GM23338 (cell line): ENCODE data around the gene EYS. TPM values are rescaled to one million over a fixed set of nuclear protein-coding genes. Genes with fewer than 3 reads are reported as not detected.

Experiments used
- ATAC-seq: fragments of 200-7000 bp; cut with Tn5 transposase; 3 replicates; pipeline ENCODE4 v1.9.1; 2020
- DNase-seq: peaks from one replicate; pipeline ENCODE4 v3.0.0-alpha.2; 2015; ENCODE audit warnings: low spot score
- H2AFZ ChIP-seq: fragments of 200-600 bp; sonication (generic); 2 replicates; pipeline ENCODE4 v1.8.0; 2016; ENCODE audit warnings: antibody characterized with exemption, mild to moderate bottlenecking, moderate library complexity
- H3F3A ChIP-seq: fragments of 200-600 bp; sonication (generic); replicated peaks from 2 replicates; pipeline ENCODE4 v1.8.0; 2017; ENCODE audit warnings: antibody characterized with exemption, mixed run types, low read depth
- H3K27ac ChIP-seq: fragments of 200-600 bp; sonication (generic); 2 replicates; pipeline ENCODE4 v1.6.1; 2016; ENCODE audit warnings: low read depth
- H3K27me3 ChIP-seq: fragments of 200-600 bp; sonication (generic); 2 replicates; pipeline ENCODE4 v1.8.0; 2016; ENCODE audit warnings: mild to moderate bottlenecking, mixed run types, moderate library complexity; ENCODE audit not compliant: insufficient read depth
- H3K36me3 ChIP-seq: fragments of 200-600 bp; sonication (generic); 2 replicates; pipeline ENCODE4 v1.8.0; 2016; ENCODE audit warnings: mild to moderate bottlenecking; ENCODE audit not compliant: insufficient read depth
- H3K4me1 ChIP-seq: fragments of 200-600 bp; sonication (generic); 2 replicates; pipeline ENCODE4 v1.8.0; 2016; ENCODE audit warnings: mild to moderate bottlenecking, moderate library complexity; ENCODE audit not compliant: insufficient read depth
- H3K4me2 ChIP-seq: fragments of 200-600 bp; sonication (generic); 2 replicates; pipeline ENCODE4 v1.7.1; 2017; ENCODE audit warnings: mixed run types
- H3K4me3 ChIP-seq: fragments of 200-600 bp; sonication (generic); 2 replicates; pipeline ENCODE4 v1.6.1; 2016; ENCODE audit warnings: mixed run types
- H3K79me2 ChIP-seq: fragments of 200-600 bp; sonication (generic); replicated peaks from 2 replicates; pipeline ENCODE4 v1.8.0; 2017; ENCODE audit warnings: mild to moderate bottlenecking; ENCODE audit not compliant: insufficient read depth
- H3K9me2 ChIP-seq: fragments of 200-600 bp; sonication (generic); 2 replicates; pipeline ENCODE4 v1.8.0; 2017; ENCODE audit not compliant: insufficient read depth
- H4K20me1 ChIP-seq: fragments of 200-600 bp; sonication (generic); replicated peaks from 2 replicates; pipeline ENCODE4 v1.8.0; 2017; ENCODE audit warnings: mild to moderate bottlenecking; ENCODE audit not compliant: insufficient read depth
- H3K27ac Mint-ChIP-seq: 2 replicates; pipeline ENCODE4 v1.8.0; 2020; ENCODE audit warnings: inconsistent platforms, mild to moderate bottlenecking, moderate library complexity, mixed read lengths
- H3K27me3 Mint-ChIP-seq: 3 replicates; pipeline ENCODE4 v1.8.0; 2022; ENCODE audit warnings: low read depth, mild to moderate bottlenecking, moderate library complexity, mixed read lengths, inconsistent platforms; ENCODE audit not compliant: insufficient read depth, poor library complexity
- H3K36me3 Mint-ChIP-seq: 3 replicates; pipeline ENCODE4 v1.8.0; 2021; ENCODE audit warnings: low read depth, mild to moderate bottlenecking, inconsistent platforms, moderate library complexity, mixed read lengths
- H3K4me1 Mint-ChIP-seq: 3 replicates; pipeline ENCODE4 v1.8.0; 2020; ENCODE audit warnings: mild to moderate bottlenecking, inconsistent platforms, mixed read lengths
- H3K4me3 Mint-ChIP-seq: 3 replicates; pipeline ENCODE4 v1.8.0; 2021; ENCODE audit warnings: moderate library complexity, mild to moderate bottlenecking, inconsistent platforms, mixed read lengths
- H3K9me3 Mint-ChIP-seq: 3 replicates; pipeline ENCODE4 v1.8.0; 2020; ENCODE audit warnings: moderate library complexity, mild to moderate bottlenecking, inconsistent platforms, mixed read lengths
- CREB1 ChIP-seq: fragments of 250-450 bp; sonication (Bioruptor Pico); IDR thresholded peaks from 2 replicates; pipeline ENCODE4 v1.5.0; 2020; ENCODE audit warnings: low read depth, mild to moderate bottlenecking, moderate library complexity
- CTCF ChIP-seq, 2 experiments: fragments of 200-600 bp in 1 of 2; sonication (generic) in 1 of 2; conservative IDR thresholded peaks; 2 replicates each; pipeline versions ENCODE4 v1.5.1 to v1.6.1; 2016 to 2017; ENCODE audit warnings: antibody characterized with exemption in 2 of 2, low read depth in 2 of 2, mild to moderate bottlenecking in 2 of 2, moderate library complexity in 1 of 2
- EZH2 ChIP-seq: fragments of 200-600 bp; sonication (generic); IDR thresholded peaks from one replicate; pipeline ENCODE4 v1.8.0; 2017; ENCODE audit warnings: antibody characterized with exemption, mild to moderate bottlenecking, low read depth; ENCODE audit not compliant: unreplicated experiment
- EZH2phosphoT487 ChIP-seq: fragments of 200-600 bp; sonication (generic); IDR thresholded peaks from one replicate; pipeline ENCODE4 v1.8.1; 2018; ENCODE audit warnings: antibody characterized with exemption; ENCODE audit not compliant: unreplicated experiment
- NANOG ChIP-seq: IDR thresholded peaks from 2 replicates; pipeline ENCODE4 v1.6.1; 2016; ENCODE audit warnings: antibody characterized with exemption, borderline replicate concordance
- ZNF331 ChIP-seq: fragments of 250-450 bp; sonication (Bioruptor Pico); IDR thresholded peaks from 2 replicates; pipeline ENCODE4 v1.5.0; 2020; ENCODE audit warnings: low read depth, mild to moderate bottlenecking, moderate library complexity
- ZNF462 ChIP-seq: fragments of 250-450 bp; sonication (Bioruptor Pico); IDR thresholded peaks from 2 replicates; pipeline ENCODE4 v1.5.0; 2020; ENCODE audit warnings: mild to moderate bottlenecking, moderate library complexity
- polyA plus RNA-seq: library from polyadenylated mRNA; unstranded; fragments of >200 nt; fragmentation: Nextera tagmentation; extraction: Ambion mirVana; gene quantifications from 2 replicates; pipeline ENCODE4 v1.2.1, GENCODE V29; 2016
- total RNA-seq: library from RNA; depleted of rRNA; stranded (reverse); fragments of >200 nt; shearing (Covaris generic); gene quantifications from 2 replicates; pipeline ENCODE4 v1.2.3, GENCODE V29; 2014
- TF ChIP-seq, protein P1 (sequence below): IDR thresholded peaks from one replicate; pipeline ENCODE4 v1.6.1; 2018; ENCODE audit warnings: antibody characterized with exemption; ENCODE audit not compliant: unreplicated experiment
- TF ChIP-seq, protein P2 (sequence below): IDR thresholded peaks from 2 replicates; pipeline ENCODE4 v1.6.1; 2016; ENCODE audit warnings: antibody characterized with exemption

The EYS gene
- total and polyA plus RNA-seq, 2 experiments from 2014 or later, result 0.38 to 0.52 TPM

DNA sequence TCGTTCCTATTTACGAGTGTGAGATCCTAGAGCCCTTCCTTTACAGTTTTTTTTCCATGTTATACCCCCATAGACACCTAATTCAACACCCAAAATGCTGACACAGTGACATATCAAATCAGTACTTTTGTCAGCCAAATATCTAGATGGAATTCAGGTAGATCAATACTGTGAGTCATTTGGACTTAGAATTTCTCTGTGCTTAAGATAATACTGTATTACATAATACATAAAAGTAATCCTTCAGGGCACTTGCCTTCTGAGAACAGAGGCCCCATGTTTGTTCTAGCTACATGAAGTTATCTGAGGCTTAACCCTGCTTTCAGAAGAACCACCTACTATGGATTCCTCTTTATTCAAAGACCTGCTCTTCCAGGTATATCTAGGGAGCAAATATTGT is 1448.3 kb downstream of the EYS start (continued):
- no peak for TF ChIP-seq CTCF (conservative IDR thresholded peaks at IDR 0.05; ENCODE audit: low read depth in 2 of 2)
- TF ChIP-seq, protein P1, sequence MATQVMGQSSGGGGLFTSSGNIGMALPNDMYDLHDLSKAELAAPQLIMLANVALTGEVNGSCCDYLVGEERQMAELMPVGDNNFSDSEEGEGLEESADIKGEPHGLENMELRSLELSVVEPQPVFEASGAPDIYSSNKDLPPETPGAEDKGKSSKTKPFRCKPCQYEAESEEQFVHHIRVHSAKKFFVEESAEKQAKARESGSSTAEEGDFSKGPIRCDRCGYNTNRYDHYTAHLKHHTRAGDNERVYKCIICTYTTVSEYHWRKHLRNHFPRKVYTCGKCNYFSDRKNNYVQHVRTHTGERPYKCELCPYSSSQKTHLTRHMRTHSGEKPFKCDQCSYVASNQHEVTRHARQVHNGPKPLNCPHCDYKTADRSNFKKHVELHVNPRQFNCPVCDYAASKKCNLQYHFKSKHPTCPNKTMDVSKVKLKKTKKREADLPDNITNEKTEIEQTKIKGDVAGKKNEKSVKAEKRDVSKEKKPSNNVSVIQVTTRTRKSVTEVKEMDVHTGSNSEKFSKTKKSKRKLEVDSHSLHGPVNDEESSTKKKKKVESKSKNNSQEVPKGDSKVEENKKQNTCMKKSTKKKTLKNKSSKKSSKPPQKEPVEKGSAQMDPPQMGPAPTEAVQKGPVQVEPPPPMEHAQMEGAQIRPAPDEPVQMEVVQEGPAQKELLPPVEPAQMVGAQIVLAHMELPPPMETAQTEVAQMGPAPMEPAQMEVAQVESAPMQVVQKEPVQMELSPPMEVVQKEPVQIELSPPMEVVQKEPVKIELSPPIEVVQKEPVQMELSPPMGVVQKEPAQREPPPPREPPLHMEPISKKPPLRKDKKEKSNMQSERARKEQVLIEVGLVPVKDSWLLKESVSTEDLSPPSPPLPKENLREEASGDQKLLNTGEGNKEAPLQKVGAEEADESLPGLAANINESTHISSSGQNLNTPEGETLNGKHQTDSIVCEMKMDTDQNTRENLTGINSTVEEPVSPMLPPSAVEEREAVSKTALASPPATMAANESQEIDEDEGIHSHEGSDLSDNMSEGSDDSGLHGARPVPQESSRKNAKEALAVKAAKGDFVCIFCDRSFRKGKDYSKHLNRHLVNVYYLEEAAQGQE, result no peak
- no peak for TF ChIP-seq EZH2phosphoT487
- TF ChIP-seq NANOG, result no peak
- TF ChIP-seq, protein P2, sequence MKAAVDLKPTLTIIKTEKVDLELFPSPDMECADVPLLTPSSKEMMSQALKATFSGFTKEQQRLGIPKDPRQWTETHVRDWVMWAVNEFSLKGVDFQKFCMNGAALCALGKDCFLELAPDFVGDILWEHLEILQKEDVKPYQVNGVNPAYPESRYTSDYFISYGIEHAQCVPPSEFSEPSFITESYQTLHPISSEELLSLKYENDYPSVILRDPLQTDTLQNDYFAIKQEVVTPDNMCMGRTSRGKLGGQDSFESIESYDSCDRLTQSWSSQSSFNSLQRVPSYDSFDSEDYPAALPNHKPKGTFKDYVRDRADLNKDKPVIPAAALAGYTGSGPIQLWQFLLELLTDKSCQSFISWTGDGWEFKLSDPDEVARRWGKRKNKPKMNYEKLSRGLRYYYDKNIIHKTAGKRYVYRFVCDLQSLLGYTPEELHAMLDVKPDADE, result no peak
- TF ChIP-seq ZNF331 (CRISPR knock-in tag), result no peak
- TF ChIP-seq EZH2, result no peak

DNA sequence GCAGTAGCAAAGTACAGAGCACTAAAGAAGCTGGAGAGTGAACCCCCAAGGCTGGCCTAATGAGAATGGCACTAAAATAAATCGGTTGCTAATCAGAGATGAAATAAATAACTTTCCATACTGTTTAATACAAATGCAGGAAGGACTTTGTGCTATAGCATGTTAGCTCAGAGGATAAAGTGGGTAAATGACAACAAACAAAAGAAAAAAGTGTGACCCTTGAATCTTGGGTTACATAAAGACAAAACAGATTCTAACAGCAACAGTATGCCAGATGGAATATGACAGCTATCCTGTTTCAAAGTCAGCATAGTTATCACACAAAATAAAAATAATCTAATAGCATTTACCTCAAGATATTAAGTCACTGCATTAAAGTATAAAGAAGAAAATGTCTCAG is 1448.7 kb downstream of the EYS start:
- Histone ChIP-seq H3K36me3 (no peaks in the 10 kb centered on the region), H3K9me2 (no peaks in the 10 kb centered on the region), H3K27me3 (no peaks in the 10 kb centered on the region), H2AFZ (no peak overlapping the region), H3F3A (no peaks in the 10 kb centered on the region), H3K4me3 (no peak overlapping the region), H3K79me2 (no peaks in the 10 kb centered on the region), H3K27ac (no peak overlapping the region), H4K20me1 (no peaks in the 10 kb centered on the region), H3K4me2 (no peak overlapping the region), H3K4me1 (peaks cover 20% of the 10 kb centered on the region)
- peaks cover 28% of the 10 kb centered on the region for H3K4me1 Mint-ChIP-seq
- no peaks in the 10 kb centered on the region for H3K9me3 Mint-ChIP-seq
- DNase-seq (no peak), ATAC-seq (no peak)
- H3K27me3 Mint-ChIP-seq, result no peaks in the 10 kb centered on the region
- no peak overlapping the region for H3K4me3 Mint-ChIP-seq
- H3K36me3 Mint-ChIP-seq, result no peaks in the 10 kb centered on the region
- H3K27ac Mint-ChIP-seq, result no peak overlapping the region
- TF ChIP-seq ZNF331 (CRISPR knock-in tag), result no peak
- TF ChIP-seq, protein P2, result no peak
- TF ChIP-seq NANOG, result no peak
- no peak for TF ChIP-seq ZNF462 (CRISPR knock-in tag)
- no peak for TF ChIP-seq CREB1
- TF ChIP-seq EZH2phosphoT487, result no peak
